HCT116 (cell line): Measurements from ENCODE around the gene CLCN3. TPM values are rescaled to one million over a fixed set of nuclear protein-coding genes. Genes with fewer than 3 reads are reported as not detected.

ENCODE experiments used
- ATAC-seq: fragments of 200-7000 bp; cut with Tn5 transposase; 2 replicates; pipeline ENCODE4 v1.9.1; 2020; ENCODE audit warnings: mild to moderate bottlenecking, moderate library complexity
- BruUV-seq: library from RNA; stranded (reverse); fragments of 400-500 nt; replicated peaks from 2 replicates; lab custom pipeline; 2021; lab: Mats Ljungman, UMichigan
- CTCF ChIA-PET: fragments of 300-600 bp; sonication (Branson Sonifier 250); formaldehyde crosslinking; loops from one replicate; lab custom pipeline; 2021; ENCODE audit warnings: antibody characterized with exemption; lab: Charles Lee
- POLR2A ChIA-PET: fragments of 300-600, 350-600 bp; sonication (Branson Sonifier 250); formaldehyde crosslinking; loops from one replicate; lab custom pipeline; 2021; ENCODE audit warnings: antibody characterized with exemption; lab: Charles Lee
- RAD21 ChIA-PET, 2 experiments: fragments of 300-600 bp; sonication (Branson Sonifier 250); formaldehyde crosslinking; loops; one replicate each; lab custom pipeline; 2023; ENCODE audit warnings: low total read pairs in 2 of 2; ENCODE audit not compliant: uncharacterized antibody in 2 of 2, unreplicated experiment in 2 of 2, low non-redundant PET in 1 of 2; lab: Charles Lee
- DNase-seq: peaks from one replicate; pipeline ENCODE4 v3.0.0-alpha.2; 2010; ENCODE audit warnings: low read depth, low spot score
- H2AFZ ChIP-seq: fragments of 200-600 bp; shearing (Covaris generic), sonication (generic); 2 replicates; pipeline ENCODE4 v1.6.1; 2017; ENCODE audit warnings: low read depth, mixed run types, mixed read lengths, antibody characterized with exemption, low read length; ENCODE audit not compliant: poor library complexity, severe bottlenecking
- H3K27ac ChIP-seq: 2 replicates; pipeline ENCODE4 v1.5.1; 2012; ENCODE audit warnings: low read depth, low read length
- H3K27me3 ChIP-seq: fragments of 200-600 bp; sonication (generic); 2 replicates; pipeline ENCODE4 v1.6.1; 2016; ENCODE audit warnings: mixed run types, low read length, mixed read lengths; ENCODE audit not compliant: insufficient read depth
- H3K36me3 ChIP-seq, 2 experiments: fragments of 200-500 bp in 1 of 2; fragments of 200-600 bp in 1 of 2; sonication (Bioruptor generic) in 1 of 2; sonication (generic) in 1 of 2; 2 replicates each; pipeline versions ENCODE4 v1.5.1 to v1.6.1; 2014 to 2016; ENCODE audit warnings: low read length in 2 of 2, inconsistent platforms in 1 of 2, mixed read lengths in 1 of 2, mixed run types in 1 of 2; ENCODE audit not compliant: insufficient read depth in 2 of 2, control insufficient read depth in 1 of 2
- H3K4me1 ChIP-seq, 2 experiments: fragments of 200-600 bp in 1 of 2; sonication (generic) in 1 of 2; 2 replicates each; pipeline versions ENCODE4 v1.5.1 to v1.6.1; 2012 to 2017; ENCODE audit warnings: low read length in 2 of 2, inconsistent platforms in 1 of 2, mild to moderate bottlenecking in 1 of 2, mixed read lengths in 1 of 2, mixed run types in 1 of 2, moderate library complexity in 1 of 2; ENCODE audit not compliant: insufficient read depth in 2 of 2, control insufficient read depth in 1 of 2
- H3K4me2 ChIP-seq: fragments of 200-600 bp; sonication (generic); 2 replicates; pipeline ENCODE4 v1.6.1; 2017; ENCODE audit warnings: mixed run types, low read length, mixed read lengths
- H3K4me3 ChIP-seq, 2 experiments: fragments of 200-600 bp in 1 of 2; sonication (generic) in 1 of 2; replicated peaks in 1 of 2; 2 replicates each; pipeline ENCODE4 v1.5.1; 2011 to 2016; ENCODE audit warnings: low read length in 2 of 2, control low read depth in 1 of 2, low read depth in 1 of 2, mild to moderate bottlenecking in 1 of 2, mixed read lengths in 1 of 2, mixed run types in 1 of 2
- H3K79me2 ChIP-seq: fragments of 200-600 bp; sonication (generic); 2 replicates; pipeline ENCODE4 v1.6.1; 2017; ENCODE audit warnings: mild to moderate bottlenecking, mixed run types, low read length, moderate library complexity, mixed read lengths; ENCODE audit not compliant: insufficient read depth
- H3K9ac ChIP-seq: fragments of 200-600 bp; sonication (generic); 2 replicates; pipeline ENCODE4 v1.6.1; 2016; ENCODE audit warnings: low read length, mixed read lengths
- H3K9me2 ChIP-seq: fragments of 200-600 bp; sonication (generic), shearing (Covaris generic); 2 replicates; pipeline ENCODE4 v1.6.1; 2017; ENCODE audit warnings: mixed run types, mild to moderate bottlenecking, moderate library complexity; ENCODE audit not compliant: insufficient read depth
- H3K9me3 ChIP-seq, 2 experiments: fragments of 200-500 bp in 1 of 2; fragments of 200-600 bp in 1 of 2; sonication (Bioruptor generic) in 1 of 2; sonication (generic) in 1 of 2; 2 replicates each; pipeline ENCODE4 v1.6.1; 2014 to 2017; ENCODE audit warnings: low read length in 2 of 2, mixed read lengths in 2 of 2, inconsistent platforms in 1 of 2, low read depth in 1 of 2, mild to moderate bottlenecking in 1 of 2, mixed run types in 1 of 2, moderate library complexity in 1 of 2; ENCODE audit not compliant: control insufficient read depth in 1 of 2, insufficient read depth in 1 of 2
- H4K20me1 ChIP-seq: fragments of 200-600 bp; sonication (generic), shearing (Covaris generic); 2 replicates; pipeline ENCODE4 v1.6.1; 2017; ENCODE audit warnings: mixed run types, mild to moderate bottlenecking, moderate library complexity; ENCODE audit not compliant: insufficient read depth
- CEBPB ChIP-seq: IDR thresholded peaks from 2 replicates; pipeline ENCODE4 v1.6.1; 2012; ENCODE audit warnings: low read depth
- EGR1 ChIP-seq: IDR thresholded peaks from 2 replicates; pipeline ENCODE4 v1.6.1; 2012; ENCODE audit warnings: low read depth
- ELF1 ChIP-seq: IDR thresholded peaks from 2 replicates; pipeline ENCODE4 v1.6.1; 2012; ENCODE audit warnings: low read depth, borderline replicate concordance
- MAX ChIP-seq: IDR thresholded peaks from 2 replicates; pipeline ENCODE4 v1.6.1; 2012
- RAD21 ChIP-seq: IDR thresholded peaks from 2 replicates; pipeline ENCODE4 v1.6.1; 2012; ENCODE audit warnings: low read depth, mild to moderate bottlenecking
- SIN3A ChIP-seq: IDR thresholded peaks from 2 replicates; pipeline ENCODE4 v1.6.1; 2012; ENCODE audit warnings: low read depth
- SP1 ChIP-seq: IDR thresholded peaks from 2 replicates; pipeline ENCODE4 v1.6.1; 2012; ENCODE audit warnings: low read depth
- TCF7L2 ChIP-seq: IDR thresholded peaks from 2 replicates; pipeline ENCODE4 v1.7.0; 2011; ENCODE audit warnings: borderline replicate concordance, inconsistent platforms; ENCODE audit not compliant: insufficient read depth, insufficient read length; ENCODE audit errors: extremely low read depth
- ZNF274 ChIP-seq: fragments of 200-500 bp; sonication (Bioruptor generic); IDR thresholded peaks from 2 replicates; pipeline ENCODE4 v1.6.1; 2014; ENCODE audit warnings: mild to moderate bottlenecking, low read depth, low read length, inconsistent platforms
- intact Hi-C: fragments of 100-400 bp; cut with micrococcal nuclease; formaldehyde crosslinking; loops from 2 replicates; pipeline ENCODE4 v1.10.0; 2022
- total RNA-seq: library from RNA; stranded (reverse); gene quantifications from one replicate; pipeline ENCODE4 v1.2.1, GENCODE V29; 2021; ENCODE audit not compliant: unreplicated experiment
- TF ChIP-seq, protein P1 (sequence below), 3 experiments: fragments of 200-600 bp in 1 of 3; sonication (generic) in 1 of 3; IDR thresholded peaks in 2 of 3; conservative IDR thresholded peaks in 1 of 3; 2 replicates each; pipeline ENCODE4 v1.5.1; 2012 to 2017; ENCODE audit warnings: low read depth in 2 of 3, low read length in 2 of 3, antibody characterized with exemption in 1 of 3, borderline replicate concordance in 1 of 3, control low read depth in 1 of 3, mild to moderate bottlenecking in 1 of 3, mixed read lengths in 1 of 3, mixed run types in 1 of 3, moderate library complexity in 1 of 3; ENCODE audit not compliant: insufficient read depth in 1 of 3

CLCN3 gene
- total RNA-seq, 1 experiment from 2014 or later, result 60.4 TPM

DNA sequence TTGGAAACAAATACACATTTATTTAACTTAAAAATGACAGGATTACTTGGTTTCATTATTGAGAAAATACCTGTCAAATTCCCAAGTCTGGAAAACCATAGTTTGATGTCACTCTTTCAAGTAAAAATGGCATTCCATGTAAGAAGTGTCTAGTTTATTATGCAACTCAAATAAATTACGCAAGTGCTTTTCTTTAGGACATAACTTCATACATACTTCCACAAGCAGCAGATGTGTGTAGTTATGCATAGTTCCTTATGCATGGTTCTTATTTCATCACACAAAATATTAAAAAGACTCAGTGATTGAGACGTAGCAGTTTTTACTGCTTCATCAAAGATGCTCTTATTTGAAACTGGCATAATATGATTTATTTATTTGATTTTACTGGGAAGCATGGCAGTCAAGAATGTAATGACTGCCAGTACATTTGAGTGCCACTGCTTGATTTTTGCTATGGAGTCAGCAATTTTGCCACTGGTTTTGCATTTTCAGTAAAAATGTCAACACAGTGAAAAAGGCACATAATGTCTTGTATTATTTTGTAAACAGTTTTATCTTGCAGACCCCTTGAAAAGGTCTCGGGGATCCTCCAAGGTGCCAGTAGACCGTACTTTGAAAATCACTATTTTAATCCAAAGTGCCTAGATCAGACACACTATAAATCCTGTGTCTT is 62.1 kb downstream of the CLCN3 start:
- CTCF ChIA-PET, result no interaction called here
- no TSS peak for BruUV-seq
- intact Hi-C loops, result no loop called here

DNA sequence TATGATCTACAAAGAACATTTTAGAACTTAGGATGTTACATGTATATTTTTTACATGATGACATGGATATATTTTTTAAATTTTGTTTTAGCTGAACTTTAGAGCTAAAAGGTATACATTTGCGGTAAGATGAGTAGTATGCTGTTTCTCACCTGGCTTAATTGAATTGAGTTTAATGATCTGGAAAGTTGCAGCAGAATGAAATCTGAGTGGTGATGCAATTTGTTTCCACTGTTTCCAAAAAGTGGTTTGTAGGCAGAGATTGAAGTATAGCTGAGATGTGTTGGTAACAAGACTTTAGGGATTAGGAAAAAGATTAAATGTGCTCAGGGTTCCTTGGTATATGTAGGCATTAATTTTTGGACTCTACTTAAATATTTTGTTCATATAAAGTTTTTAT is 69.3 kb downstream of the CLCN3 start:
- H3K36me3 ChIP-seq, result peaks cover 0 to 11% of the 10 kb centered on the region in 2 experiments; a peak in 1 of 4 replicates
- DNase-seq, result no peak
- no peak for ATAC-seq
- no peaks in the 10 kb centered on the region for H3K4me1 ChIP-seq
- intact Hi-C loops, result no loop called here
- no peak overlapping the region for H2AFZ ChIP-seq
- no peak overlapping the region for H3K4me2 ChIP-seq
- ChIA-PET RAD21 (no interaction called here), CTCF (no interaction called here), POLR2A (no interaction called here)
- H3K9me2 ChIP-seq, result no peaks in the 10 kb centered on the region
- no peak overlapping the region for H3K27ac ChIP-seq
- no peaks in the 10 kb centered on the region for H3K9me3 ChIP-seq
- no peaks in the 10 kb centered on the region for H3K27me3 ChIP-seq
- H3K4me3 ChIP-seq, result no peak overlapping the region
- H3K79me2 ChIP-seq, result no peaks in the 10 kb centered on the region
- TF ChIP-seq MAX (no peak), CEBPB (no peak)
- BruUV-seq, result no TSS peak
- H4K20me1 ChIP-seq, result no peaks in the 10 kb centered on the region; the same call in 1 of the 2 replicates
- no peak overlapping the region for H3K9ac ChIP-seq

More for the DNA sequence above, 62.1 kb downstream of the CLCN3 start:
- Histone ChIP-seq H4K20me1 (no peaks in the 10 kb centered on the region; the same call in 1 of the 2 replicates), H3K4me1 (no peaks in the 10 kb centered on the region), H3K79me2 (peaks cover 3% of the 10 kb centered on the region)
- TF ChIP-seq TCF7L2, result no peak
- no peak for TF ChIP-seq SP1
- TF ChIP-seq, protein P1, sequence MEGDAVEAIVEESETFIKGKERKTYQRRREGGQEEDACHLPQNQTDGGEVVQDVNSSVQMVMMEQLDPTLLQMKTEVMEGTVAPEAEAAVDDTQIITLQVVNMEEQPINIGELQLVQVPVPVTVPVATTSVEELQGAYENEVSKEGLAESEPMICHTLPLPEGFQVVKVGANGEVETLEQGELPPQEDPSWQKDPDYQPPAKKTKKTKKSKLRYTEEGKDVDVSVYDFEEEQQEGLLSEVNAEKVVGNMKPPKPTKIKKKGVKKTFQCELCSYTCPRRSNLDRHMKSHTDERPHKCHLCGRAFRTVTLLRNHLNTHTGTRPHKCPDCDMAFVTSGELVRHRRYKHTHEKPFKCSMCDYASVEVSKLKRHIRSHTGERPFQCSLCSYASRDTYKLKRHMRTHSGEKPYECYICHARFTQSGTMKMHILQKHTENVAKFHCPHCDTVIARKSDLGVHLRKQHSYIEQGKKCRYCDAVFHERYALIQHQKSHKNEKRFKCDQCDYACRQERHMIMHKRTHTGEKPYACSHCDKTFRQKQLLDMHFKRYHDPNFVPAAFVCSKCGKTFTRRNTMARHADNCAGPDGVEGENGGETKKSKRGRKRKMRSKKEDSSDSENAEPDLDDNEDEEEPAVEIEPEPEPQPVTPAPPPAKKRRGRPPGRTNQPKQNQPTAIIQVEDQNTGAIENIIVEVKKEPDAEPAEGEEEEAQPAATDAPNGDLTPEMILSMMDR (IDR thresholded peaks at IDR 0.05 in 2 of 3, conservative IDR thresholded peaks at IDR 0.05 in 1 of 3; ENCODE audit: borderline replicate concordance in 1 of 3, insufficient read depth in 1 of 3, low read depth in 2 of 3, low read length in 2 of 3), result no peak
- TF ChIP-seq ELF1, result no peak
- no peak for TF ChIP-seq RAD21
- TF ChIP-seq ZNF274, result no peak
- no peak for TF ChIP-seq EGR1
- TF ChIP-seq SIN3A, result no peak
- TF ChIP-seq, all 23 proteins: peak for 0
- ATAC-seq, result no peak
- RAD21 ChIA-PET, result no interaction called here
- Histone ChIP-seq H3K4me3 (no peak overlapping the region), H3K9ac (no peak overlapping the region), H3K36me3 (peaks cover 0 to 3% of the 10 kb centered on the region in 2 experiments; a peak in 1 of 4 replicates), H3K9me3 (no peaks in the 10 kb centered on the region), H3K27me3 (no peaks in the 10 kb centered on the region), H3K9me2 (no peaks in the 10 kb centered on the region), H3K27ac (no peak overlapping the region), H2AFZ (no peak overlapping the region), H3K4me2 (no peak overlapping the region)
- POLR2A ChIA-PET, result no interaction called here
- DNase-seq, result no peak
